Calu3 (cell line): Measurements from ENCODE around the gene TMEM244. TPM values are rescaled to one million over a fixed set of nuclear protein-coding genes. Genes with fewer than 3 reads are reported as not detected.
A peak's percentile ranks its signal among the peaks of the same experiment; 100 is the strongest.
"Not testable (repeated sequence)": the region's sequence is repeated elsewhere in the genome, so short reads cannot be mapped to it uniquely, and the experiment has no call there.

Source experiments
- BruUV-seq: library from RNA; stranded (reverse); fragments of 400-500 nt; replicated peaks from 2 replicates; lab custom pipeline; 2021; lab: Mats Ljungman, UMichigan
- CTCF ChIA-PET: fragments of 300-600 bp; sonication (Branson Sonifier 250); formaldehyde crosslinking; loops from one replicate; lab custom pipeline; 2022; ENCODE audit warnings: antibody characterized with exemption; lab: Charles Lee
- DNase-seq: peaks from one replicate; pipeline ENCODE4 v3.0.0; 2022
- H3K27ac Mint-ChIP-seq: one replicate; pipeline ENCODE4 v1.8.0; 2022; ENCODE audit warnings: mixed read lengths; ENCODE audit not compliant: unreplicated experiment
- H3K27me3 Mint-ChIP-seq: one replicate; pipeline ENCODE4 v1.8.0; 2022; ENCODE audit warnings: mixed read lengths; ENCODE audit not compliant: unreplicated experiment
- H3K36me3 Mint-ChIP-seq: one replicate; pipeline ENCODE4 v1.8.0; 2022; ENCODE audit warnings: mild to moderate bottlenecking, moderate library complexity, mixed read lengths; ENCODE audit not compliant: insufficient read depth, unreplicated experiment
- H3K4me1 Mint-ChIP-seq: one replicate; pipeline ENCODE4 v1.8.0; 2022; ENCODE audit warnings: mild to moderate bottlenecking, low read depth, mixed read lengths; ENCODE audit not compliant: unreplicated experiment
- H3K4me3 Mint-ChIP-seq: one replicate; pipeline ENCODE4 v1.8.0; 2022; ENCODE audit warnings: mild to moderate bottlenecking, low read depth, moderate library complexity, mixed read lengths; ENCODE audit not compliant: unreplicated experiment
- H3K9me3 Mint-ChIP-seq: one replicate; pipeline ENCODE4 v1.8.0; 2022; ENCODE audit warnings: low read depth, mixed read lengths; ENCODE audit not compliant: unreplicated experiment
- CTCF ChIP-seq: fragments of 200-600 bp; IDR thresholded peaks from one replicate; pipeline ENCODE4 v1.8.0; 2022; ENCODE audit warnings: antibody characterized with exemption; ENCODE audit not compliant: unreplicated experiment
- intact Hi-C: fragments of 100-400 bp; cut with micrococcal nuclease; formaldehyde crosslinking; loops from one replicate; pipeline ENCODE4 v1.10.0; 2022; ENCODE audit not compliant: unreplicated experiment
- total RNA-seq: library from RNA; stranded (reverse); gene quantifications from 2 replicates; pipeline ENCODE4 v1.2.3, GENCODE V29; 2022

The TMEM244 gene
- total RNA-seq, 1 experiment from 2014 or later: not detected

- H3K4me3 Mint-ChIP-seq: no peak overlapping the region
- no peak for TF ChIP-seq CTCF
- intact Hi-C loops: no loop called here
- BruUV-seq: no TSS peak
- peaks cover 10% of the 10 kb centered on the region for H3K4me1 Mint-ChIP-seq
- no peaks in the 10 kb centered on the region for H3K36me3 Mint-ChIP-seq
- CTCF ChIA-PET: interaction anchor here (0.8 kb wide), 1 partner anchor 390 kb away, joined by 3 read pairs; no protein-coding TSS in a partner anchor
- H3K9me3 Mint-ChIP-seq: no peaks in the 10 kb centered on the region
- H3K27ac Mint-ChIP-seq: no peak overlapping the region
- peak; percentile 9 for DNase-seq
- no peaks in the 10 kb centered on the region for H3K27me3 Mint-ChIP-seq
Measured at GRCh38 chr6:129889580-129889979, 28.5 kb upstream of the TMEM244 start.

DNA sequence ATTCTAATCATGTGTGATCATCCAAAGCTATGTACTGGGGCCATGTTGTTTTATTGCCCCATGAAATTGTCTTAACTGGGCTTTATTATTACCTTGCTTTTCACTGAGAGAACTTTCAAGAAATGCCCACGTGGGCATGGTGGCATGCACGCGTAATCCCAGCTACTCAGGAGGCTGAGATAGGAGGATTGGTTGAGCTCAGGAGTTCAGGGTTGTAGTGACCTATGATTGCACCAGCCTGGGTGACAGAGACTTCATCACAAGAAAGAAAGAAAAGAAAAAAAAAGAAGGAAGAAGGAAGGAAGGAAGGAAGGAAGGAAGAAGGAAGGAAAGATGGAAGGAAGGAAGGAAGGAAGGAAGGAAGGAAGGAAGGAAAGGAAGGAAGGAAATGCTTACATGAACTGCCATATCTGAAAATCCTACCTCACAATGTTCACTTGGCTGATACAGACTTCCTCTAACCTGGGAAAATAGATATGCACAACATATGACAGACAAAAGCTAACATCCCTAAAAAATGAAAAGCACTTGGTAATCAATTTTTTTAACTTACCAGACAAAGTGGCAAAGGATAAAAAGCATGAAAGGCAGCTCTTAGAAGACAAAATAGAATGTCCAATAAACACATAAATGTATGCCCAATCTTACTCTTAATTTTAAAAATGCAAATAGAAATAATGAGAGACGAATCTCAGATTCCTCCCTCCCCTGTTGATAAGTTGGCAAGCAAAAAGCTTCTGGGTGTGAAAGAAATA lies 25.5 kb upstream of the TMEM244 start:
- Mint-ChIP-seq H3K4me3 (no peak overlapping the region), H3K27me3 (no peaks in the 10 kb centered on the region), H3K4me1 (peaks cover 10% of the 10 kb centered on the region), H3K36me3 (no peaks in the 10 kb centered on the region), H3K27ac (no peak overlapping the region), H3K9me3 (peaks cover 3% of the 10 kb centered on the region)
- CTCF ChIA-PET: no interaction called here
- no peak for TF ChIP-seq CTCF
- BruUV-seq: no TSS peak
- DNase-seq: no peak
- intact Hi-C loops: no loop called here

GRCh38 chr6:129884211-129884610 lies 23.1 kb upstream of the TMEM244 start:
- BruUV-seq: no TSS peak
- Mint-ChIP-seq H3K27ac (no peak overlapping the region), H3K4me1 (no peaks in the 10 kb centered on the region), H3K9me3 (peaks cover 3% of the 10 kb centered on the region), H3K4me3 (no peak overlapping the region), H3K27me3 (no peaks in the 10 kb centered on the region), H3K36me3 (no peaks in the 10 kb centered on the region)
- CTCF ChIA-PET: no interaction called here
- no peak for DNase-seq
- no peak for TF ChIP-seq CTCF
- intact Hi-C loops: no loop called here

GRCh38 chr6:129882510-129883023 lies 21.5 kb upstream of the TMEM244 start:
- no peaks in the 10 kb centered on the region for H3K4me1 Mint-ChIP-seq
- CTCF ChIA-PET: no interaction called here
- H3K27ac Mint-ChIP-seq: no peak overlapping the region
- no peak overlapping the region for H3K4me3 Mint-ChIP-seq
- no peak for TF ChIP-seq CTCF
- intact Hi-C loops: no loop called here
- BruUV-seq: no TSS peak
- DNase-seq: no peak
- H3K27me3 Mint-ChIP-seq: no peaks in the 10 kb centered on the region
- no peaks in the 10 kb centered on the region for H3K36me3 Mint-ChIP-seq
- H3K9me3 Mint-ChIP-seq: peaks cover 7% of the 10 kb centered on the region

DNA sequence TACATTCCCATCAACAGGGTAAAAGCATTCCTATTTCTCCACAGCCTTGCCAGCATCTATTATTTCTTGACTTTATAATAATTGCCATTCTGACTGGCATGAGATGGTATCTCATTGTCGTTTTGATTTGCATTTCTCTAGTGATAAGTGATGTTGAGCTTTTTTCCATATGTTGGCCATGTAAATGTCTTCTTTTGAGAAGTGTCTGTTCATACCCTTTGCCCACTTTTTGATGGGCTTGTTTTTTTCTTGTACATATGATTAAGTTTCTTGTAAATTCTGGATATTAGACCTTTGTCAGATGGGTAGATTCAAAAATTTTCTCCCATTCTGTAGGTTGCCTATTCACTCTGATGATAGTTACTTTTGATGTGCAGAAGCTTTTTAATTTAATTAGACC lies 16.8 kb upstream of the TMEM244 start:
- H3K4me1 Mint-ChIP-seq, intact Hi-C loops, DNase-seq, H3K36me3 Mint-ChIP-seq, BruUV-seq, H3K4me3 Mint-ChIP-seq, H3K9me3 Mint-ChIP-seq, H3K27ac Mint-ChIP-seq, CTCF ChIA-PET, H3K27me3 Mint-ChIP-seq: not testable (repeated sequence)
